ENCODE measurements around the gene LCN6.

The LCN6 gene

DNA sequence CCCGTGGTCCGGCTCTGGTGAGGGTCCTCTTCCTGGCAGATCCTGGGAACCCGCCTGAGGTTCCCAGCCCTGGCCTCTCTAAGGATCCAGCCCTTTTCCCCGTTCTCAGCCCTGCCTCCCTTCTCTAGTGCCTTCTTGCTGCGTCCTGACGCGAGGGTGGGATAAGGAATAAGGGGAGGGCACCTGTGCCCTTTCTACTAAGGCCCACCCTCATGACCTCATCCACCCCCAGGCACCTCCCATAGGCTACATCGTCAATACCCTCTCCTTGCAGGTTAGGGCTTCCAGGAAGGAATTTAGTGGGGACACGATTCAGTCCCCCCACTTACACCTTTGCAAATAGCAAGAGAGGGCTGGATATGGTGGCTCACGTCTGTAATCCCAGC is 46.7 kb downstream of the LCN6 start:
- H3K4me3 ChIP-seq (ENCODE audit: low read length): no peak overlapping the region
- H3K36me3 ChIP-seq (ENCODE audit: control insufficient read depth, insufficient read depth, low read length): no peaks in the 10 kb centered on the region
- H3K9ac ChIP-seq (ENCODE audit: low read length): no peak overlapping the region
- H3K27me3 ChIP-seq (ENCODE audit: control insufficient read depth, insufficient read depth, low read length): peaks cover 17% of the 10 kb centered on the region
- H3K9me3 ChIP-seq (ENCODE audit: control insufficient read depth, low read length): no peaks in the 10 kb centered on the region
- peaks cover 25% of the 10 kb centered on the region for H3K4me1 ChIP-seq (ENCODE audit: control insufficient read depth, insufficient read depth, low read length)

DNA sequence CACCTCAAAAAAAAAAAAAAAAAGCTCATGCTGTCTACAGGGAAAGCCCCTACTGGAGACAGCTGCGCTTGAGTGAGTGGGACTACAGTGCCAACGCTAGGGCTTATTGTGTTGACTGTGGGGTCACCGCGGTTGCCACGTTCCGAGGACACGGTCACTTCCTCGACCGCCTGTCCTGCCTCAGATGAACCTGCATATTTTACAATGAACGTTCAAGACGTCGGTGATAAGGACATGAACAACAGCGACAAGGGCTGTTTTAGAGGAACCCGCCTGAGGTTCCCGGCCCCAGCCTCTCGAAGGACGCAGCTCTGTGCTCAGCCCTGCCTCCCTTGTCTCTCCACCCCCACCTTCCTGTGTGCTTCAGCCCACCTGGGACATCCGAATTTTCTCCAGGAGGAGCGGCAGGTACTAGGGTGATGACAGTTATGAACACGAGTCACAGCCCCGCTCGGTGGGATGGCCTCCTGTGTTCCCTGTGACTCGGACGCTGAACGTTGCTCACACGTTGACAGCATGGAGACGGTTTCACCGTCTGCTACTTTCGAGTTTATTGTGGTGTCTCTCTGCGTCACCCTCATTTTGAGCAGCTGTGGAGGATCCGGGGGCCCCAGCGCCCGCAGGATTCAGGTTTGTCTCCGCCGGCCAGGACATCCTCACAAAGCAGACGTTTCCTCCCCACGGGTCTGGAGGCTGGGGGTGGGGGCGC is 47.2 kb downstream of the LCN6 start:
- Histone ChIP-seq H3K9me3 (ENCODE audit: control insufficient read depth, low read length) (no peaks in the 10 kb centered on the region), H3K27me3 (ENCODE audit: control insufficient read depth, insufficient read depth, low read length) (peaks cover 18% of the 10 kb centered on the region), H3K4me3 (ENCODE audit: low read length) (no peak overlapping the region), H3K36me3 (ENCODE audit: control insufficient read depth, insufficient read depth, low read length) (no peaks in the 10 kb centered on the region), H3K4me1 (ENCODE audit: control insufficient read depth, insufficient read depth, low read length) (peaks cover 29% of the 10 kb centered on the region), H3K9ac (ENCODE audit: low read length) (no peak overlapping the region)

DNA sequence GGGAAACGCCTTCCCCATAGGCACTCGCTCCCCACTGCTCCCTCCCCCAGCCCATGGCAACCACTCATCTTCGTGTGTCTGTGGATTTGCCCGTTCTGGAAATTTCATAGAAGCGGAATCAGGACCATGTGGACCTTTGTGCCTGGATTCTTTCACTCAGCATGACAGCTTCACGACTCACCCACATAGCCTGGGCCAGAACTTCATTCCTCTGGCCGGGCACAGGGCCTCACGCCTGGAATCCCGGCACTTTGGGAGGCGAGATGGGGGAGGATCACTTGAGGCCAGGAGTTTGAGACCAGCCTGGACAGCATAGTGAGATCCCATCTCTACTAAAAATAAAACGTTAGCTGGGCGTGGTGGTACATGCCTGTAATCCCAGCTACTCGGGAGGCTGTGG is 48.0 kb downstream of the LCN6 start:
- H3K27me3 ChIP-seq (ENCODE audit: control insufficient read depth, insufficient read depth, low read length): peaks cover 20% of the 10 kb centered on the region

DNA sequence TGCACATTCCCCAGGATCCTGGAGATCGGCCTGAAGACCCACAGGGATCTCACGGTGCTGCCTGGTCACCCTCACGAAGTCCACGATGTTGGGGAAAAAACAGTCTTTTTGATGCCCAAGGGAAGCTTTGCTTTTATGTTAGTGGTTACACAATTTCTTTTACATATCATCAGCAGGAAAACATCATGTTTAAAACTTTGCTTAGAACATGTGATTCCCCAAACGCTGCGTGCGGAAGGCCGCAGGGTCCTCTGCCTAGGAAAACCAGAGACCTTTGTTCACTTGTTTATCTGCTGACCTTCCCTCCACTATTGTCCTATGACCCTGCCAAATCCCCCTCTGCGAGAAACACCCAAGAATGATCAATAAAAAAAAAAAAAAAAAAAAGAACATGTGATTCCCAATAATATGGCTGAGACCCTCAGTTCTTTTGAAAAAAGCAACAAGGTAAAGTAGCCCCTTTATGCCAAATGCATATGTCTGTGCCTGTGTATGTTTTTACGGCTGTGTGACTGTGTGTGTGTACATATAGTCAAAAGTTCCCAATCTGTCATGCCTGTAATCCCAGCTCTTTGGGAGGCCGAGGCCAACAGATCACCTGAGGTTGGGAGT is 49.6 kb downstream of the LCN6 start:
- Histone ChIP-seq H3K4me1 (ENCODE audit: control insufficient read depth, insufficient read depth, low read length) (peaks cover 46% of the 10 kb centered on the region), H3K9me3 (ENCODE audit: control insufficient read depth, low read length) (no peaks in the 10 kb centered on the region), H3K36me3 (ENCODE audit: control insufficient read depth, insufficient read depth, low read length) (no peaks in the 10 kb centered on the region), H3K9ac (ENCODE audit: low read length) (no peak overlapping the region), H3K27me3 (ENCODE audit: control insufficient read depth, insufficient read depth, low read length) (peaks cover 20% of the 10 kb centered on the region), H3K4me3 (ENCODE audit: low read length) (no peak overlapping the region)

More for the DNA sequence above, 48.0 kb downstream of the LCN6 start:
- H3K36me3 ChIP-seq (ENCODE audit: control insufficient read depth, insufficient read depth, low read length): no peaks in the 10 kb centered on the region
- H3K4me3 ChIP-seq (ENCODE audit: low read length): no peak overlapping the region
- peaks cover 35% of the 10 kb centered on the region for H3K4me1 ChIP-seq (ENCODE audit: control insufficient read depth, insufficient read depth, low read length)
- H3K9ac ChIP-seq (ENCODE audit: low read length): no peak overlapping the region
- no peaks in the 10 kb centered on the region for H3K9me3 ChIP-seq (ENCODE audit: control insufficient read depth, low read length)

DNA sequence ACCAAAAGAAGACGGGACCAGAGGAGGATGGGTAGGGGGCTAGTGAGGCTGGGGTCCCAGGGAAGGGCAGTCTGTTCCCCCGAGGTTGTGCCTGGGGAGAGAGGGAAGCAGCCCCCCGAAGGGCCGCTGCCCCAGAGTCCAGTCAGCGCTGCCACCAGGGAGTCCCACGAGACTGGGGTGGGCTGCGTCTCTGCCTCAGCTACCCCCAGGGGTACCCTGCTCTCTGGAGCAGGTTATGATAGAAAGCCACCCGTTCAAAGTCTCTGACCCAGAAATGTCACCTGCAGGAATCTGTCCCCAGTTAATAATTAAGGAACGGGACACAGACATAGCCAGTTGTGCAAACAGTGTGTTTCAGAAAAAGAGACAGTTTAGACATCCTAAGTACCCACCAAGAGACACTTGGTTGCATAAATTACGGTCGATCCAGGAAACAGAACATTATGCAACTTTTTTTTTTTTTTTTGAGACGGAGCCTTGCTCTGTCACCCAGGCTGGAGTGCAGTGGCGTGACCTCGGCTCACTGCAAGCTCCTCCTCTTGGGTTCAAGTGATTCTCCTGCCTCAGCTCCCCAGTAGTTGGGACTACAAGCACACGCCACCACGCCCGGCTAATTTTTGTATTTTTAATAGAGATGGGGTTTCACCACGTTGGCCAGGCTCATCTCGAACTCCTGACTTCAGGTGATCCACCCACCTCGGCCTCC is 50.4 kb downstream of the LCN6 start:
- Histone ChIP-seq H3K36me3 (ENCODE audit: control insufficient read depth, insufficient read depth, low read length) (no peaks in the 10 kb centered on the region), H3K4me1 (ENCODE audit: control insufficient read depth, insufficient read depth, low read length) (peaks cover 54% of the 10 kb centered on the region), H3K9me3 (ENCODE audit: control insufficient read depth, low read length) (no peaks in the 10 kb centered on the region), H3K4me3 (ENCODE audit: low read length) (no peak overlapping the region), H3K9ac (ENCODE audit: low read length) (no peak overlapping the region), H3K27me3 (ENCODE audit: control insufficient read depth, insufficient read depth, low read length) (peaks cover 20% of the 10 kb centered on the region)

DNA sequence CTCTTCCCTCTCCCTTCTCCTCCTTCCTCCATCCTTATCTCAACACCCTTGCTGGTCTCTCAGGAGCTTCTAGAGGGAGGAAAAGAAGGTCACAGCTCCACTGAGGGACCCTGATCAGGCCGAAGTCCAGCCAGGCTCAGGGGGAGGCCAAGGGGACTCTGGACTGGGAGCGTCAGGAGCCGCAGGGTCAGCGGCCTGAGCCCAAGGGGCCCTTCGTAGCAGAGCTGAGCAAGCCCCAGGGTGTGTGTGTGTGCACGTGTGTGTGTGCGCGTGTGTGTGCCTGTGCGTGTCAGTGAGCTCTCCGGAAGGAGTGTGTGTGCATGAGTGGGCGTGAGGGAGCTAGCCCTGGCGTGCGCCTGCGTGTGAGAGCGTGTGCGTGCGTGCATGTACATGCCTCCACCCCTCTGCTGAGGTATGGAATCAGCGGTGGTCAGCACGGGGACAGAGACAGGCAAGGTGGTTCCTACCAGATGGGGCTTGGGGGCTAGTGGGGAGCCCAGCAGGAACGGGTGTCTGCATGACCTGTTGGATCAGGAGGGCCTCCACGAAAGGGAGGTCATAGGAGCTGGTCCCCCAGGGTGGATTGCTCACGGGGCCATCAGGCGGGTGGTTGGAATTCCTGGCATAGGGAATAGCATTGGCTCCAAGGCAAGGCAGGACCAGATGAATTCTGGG is 51.0 kb downstream of the LCN6 start:
- Histone ChIP-seq H3K9ac (ENCODE audit: low read length) (no peak overlapping the region), H3K4me3 (ENCODE audit: low read length) (no peak overlapping the region), H3K36me3 (ENCODE audit: control insufficient read depth, insufficient read depth, low read length) (no peaks in the 10 kb centered on the region), H3K27me3 (ENCODE audit: control insufficient read depth, insufficient read depth, low read length) (peaks cover 20% of the 10 kb centered on the region), H3K9me3 (ENCODE audit: control insufficient read depth, low read length) (no peaks in the 10 kb centered on the region), H3K4me1 (ENCODE audit: control insufficient read depth, insufficient read depth, low read length) (peaks cover 61% of the 10 kb centered on the region)

DNA sequence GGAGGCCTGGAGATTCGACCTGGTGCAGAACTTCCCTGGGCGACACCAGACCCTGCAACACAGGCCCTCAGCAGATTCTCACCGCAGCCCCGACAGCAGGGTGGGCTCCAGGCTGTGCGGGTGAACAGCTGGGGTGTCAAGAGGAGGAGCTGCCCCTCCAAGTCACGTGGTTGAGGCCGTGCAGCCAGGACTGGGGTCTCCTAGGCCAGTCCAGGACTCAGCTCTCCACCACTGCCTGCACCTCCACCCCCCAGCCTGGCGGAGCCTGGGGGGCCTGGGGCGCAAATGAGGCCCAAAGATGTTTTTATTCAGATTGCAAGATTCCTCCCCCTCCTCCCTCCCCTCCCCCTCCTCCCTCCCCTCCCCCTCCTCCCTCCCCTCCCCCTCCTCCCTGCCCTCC is 51.8 kb downstream of the LCN6 start:
- Histone ChIP-seq H3K9me3 (ENCODE audit: control insufficient read depth, low read length) (no peaks in the 10 kb centered on the region), H3K9ac (ENCODE audit: low read length) (peak overlapping the region; percentile 47), H3K27me3 (ENCODE audit: control insufficient read depth, insufficient read depth, low read length) (peaks cover 17% of the 10 kb centered on the region), H3K4me1 (ENCODE audit: control insufficient read depth, insufficient read depth, low read length) (peaks cover 68% of the 10 kb centered on the region), H3K4me3 (ENCODE audit: low read length) (no peak overlapping the region), H3K36me3 (ENCODE audit: control insufficient read depth, insufficient read depth, low read length) (no peaks in the 10 kb centered on the region)

DNA sequence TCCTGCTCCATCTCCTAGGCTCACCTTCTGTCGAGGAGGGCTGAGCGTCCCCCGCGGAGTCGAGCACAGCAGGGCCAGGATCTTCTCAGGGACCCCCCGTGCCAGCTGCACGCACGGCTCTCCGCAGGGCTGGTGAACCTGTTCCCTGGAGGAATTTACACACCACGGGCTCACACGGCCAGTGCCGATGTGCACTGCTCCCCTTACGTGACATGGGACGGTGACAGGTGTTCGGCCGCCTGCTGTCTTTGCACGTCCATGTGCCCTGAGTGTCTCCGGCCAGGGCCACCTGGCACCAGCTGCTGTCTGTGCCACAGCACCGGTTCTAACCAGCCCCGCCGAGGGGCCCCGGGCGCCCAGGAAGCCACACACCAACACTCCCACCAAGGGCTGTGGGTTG is 52.4 kb downstream of the LCN6 start:
- Histone ChIP-seq H3K4me1 (ENCODE audit: control insufficient read depth, insufficient read depth, low read length) (peaks cover 68% of the 10 kb centered on the region), H3K9me3 (ENCODE audit: control insufficient read depth, low read length) (no peaks in the 10 kb centered on the region), H3K4me3 (ENCODE audit: low read length) (no peak overlapping the region), H3K36me3 (ENCODE audit: control insufficient read depth, insufficient read depth, low read length) (no peaks in the 10 kb centered on the region), H3K9ac (ENCODE audit: low read length) (peak overlapping the region; percentile 47), H3K27me3 (ENCODE audit: control insufficient read depth, insufficient read depth, low read length) (peaks cover 11% of the 10 kb centered on the region)

DNA sequence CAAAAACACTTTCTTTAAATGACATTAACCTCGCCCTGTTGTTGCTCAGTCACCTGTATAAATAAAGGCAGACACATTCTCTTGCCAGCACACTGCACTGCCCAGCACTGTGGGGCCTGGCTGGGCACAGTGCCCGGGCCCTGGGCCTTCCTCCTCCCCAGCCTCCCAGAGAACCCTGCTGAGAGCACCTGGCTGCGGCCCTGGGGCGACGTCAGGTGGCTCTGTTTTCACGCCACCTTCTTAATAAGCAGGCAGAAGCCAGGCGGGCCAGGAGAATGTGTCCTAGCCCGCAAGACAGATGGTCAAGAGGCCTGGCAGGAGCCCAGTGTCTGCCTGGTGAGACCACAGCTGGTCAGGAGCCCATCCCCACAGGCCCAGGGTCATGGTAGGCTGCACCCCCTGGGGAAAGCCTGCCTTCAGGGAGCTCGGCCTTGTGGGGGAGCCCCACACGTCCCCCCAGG is 52.9 kb downstream of the LCN6 start:
- H3K27me3 ChIP-seq (ENCODE audit: control insufficient read depth, insufficient read depth, low read length): peaks cover 7% of the 10 kb centered on the region
- H3K4me1 ChIP-seq (ENCODE audit: control insufficient read depth, insufficient read depth, low read length): peaks cover 71% of the 10 kb centered on the region
- H3K4me3 ChIP-seq (ENCODE audit: low read length): no peak overlapping the region
- peak overlapping the region; percentile 47 for H3K9ac ChIP-seq (ENCODE audit: low read length)
- no peaks in the 10 kb centered on the region for H3K36me3 ChIP-seq (ENCODE audit: control insufficient read depth, insufficient read depth, low read length)
- no peaks in the 10 kb centered on the region for H3K9me3 ChIP-seq (ENCODE audit: control insufficient read depth, low read length)

DNA sequence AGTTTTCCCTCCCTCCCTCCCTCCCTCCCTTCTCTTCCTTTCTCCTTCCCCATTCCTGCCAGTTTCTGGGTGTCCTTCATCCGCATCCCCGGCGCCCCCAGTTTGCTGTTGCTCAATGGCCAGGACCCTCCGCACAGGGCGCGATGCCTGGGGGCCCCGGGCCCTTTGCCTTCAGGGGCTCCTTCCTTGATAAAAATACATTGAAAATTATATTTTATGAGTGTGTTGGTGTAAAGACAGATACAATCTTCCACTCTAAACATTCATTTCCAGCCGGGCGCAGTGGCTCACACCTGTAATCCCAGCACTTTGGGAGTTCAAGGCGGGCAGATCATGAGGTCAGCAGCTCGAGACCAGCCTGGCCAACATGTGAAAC is 53.5 kb downstream of the LCN6 start:
- Histone ChIP-seq H3K4me1 (ENCODE audit: control insufficient read depth, insufficient read depth, low read length) (peaks cover 77% of the 10 kb centered on the region), H3K27me3 (ENCODE audit: control insufficient read depth, insufficient read depth, low read length) (peaks cover 3% of the 10 kb centered on the region), H3K36me3 (ENCODE audit: control insufficient read depth, insufficient read depth, low read length) (no peaks in the 10 kb centered on the region), H3K9me3 (ENCODE audit: control insufficient read depth, low read length) (no peaks in the 10 kb centered on the region), H3K4me3 (ENCODE audit: low read length) (no peak overlapping the region), H3K9ac (ENCODE audit: low read length) (no peak overlapping the region)

DNA sequence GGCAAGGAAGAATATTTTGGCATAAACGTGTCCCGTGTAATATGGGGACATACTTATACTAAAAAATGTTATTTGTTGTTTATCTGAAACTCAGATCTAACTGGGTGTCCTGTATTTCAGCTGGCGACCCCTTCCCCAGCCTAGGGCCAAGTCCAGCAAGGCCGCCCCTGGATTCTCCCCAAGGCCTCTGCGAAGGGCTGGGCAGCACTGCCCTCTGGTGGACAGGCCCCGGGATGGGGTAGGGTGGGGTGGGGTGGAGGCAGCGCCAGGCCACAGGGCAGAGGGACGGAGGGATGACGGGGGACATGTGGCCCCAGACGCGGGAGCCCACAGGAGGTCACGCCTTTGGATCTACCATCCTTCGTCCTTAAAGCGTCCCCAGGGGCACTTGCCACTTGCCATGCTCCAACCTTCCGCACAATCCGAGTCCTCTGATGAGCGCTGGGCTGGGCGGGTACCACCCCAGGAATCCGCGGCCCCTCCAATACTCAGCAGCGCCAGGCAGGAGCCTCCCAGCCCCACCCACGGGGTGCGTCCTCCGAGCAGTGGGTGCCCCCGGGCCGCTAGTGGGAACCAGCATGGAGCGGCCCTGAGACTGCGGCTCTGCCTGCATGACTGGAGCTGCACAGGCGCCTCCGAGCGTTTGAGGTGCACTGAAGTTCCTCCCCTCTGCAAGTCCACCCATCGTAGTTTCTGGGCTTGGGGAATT is 54.0 kb downstream of the LCN6 start:
- peak overlapping the region; percentile 22 for H3K9ac ChIP-seq (ENCODE audit: low read length)
- H3K4me1 ChIP-seq (ENCODE audit: control insufficient read depth, insufficient read depth, low read length): peaks cover 80% of the 10 kb centered on the region

More for the DNA sequence above, 54.0 kb downstream of the LCN6 start:
- no peaks in the 10 kb centered on the region for H3K9me3 ChIP-seq (ENCODE audit: control insufficient read depth, low read length)
- H3K27me3 ChIP-seq (ENCODE audit: control insufficient read depth, insufficient read depth, low read length): peaks cover 3% of the 10 kb centered on the region
- no peaks in the 10 kb centered on the region for H3K36me3 ChIP-seq (ENCODE audit: control insufficient read depth, insufficient read depth, low read length)
- H3K4me3 ChIP-seq (ENCODE audit: low read length): peak overlapping the region; percentile 14

Data from mucosa of stomach (tissue), 1 donor.